Fibroblast of the conjunctiva (primary cell): ENCODE measurements around the gene OLFM1.

ENCODE experiments used
- DNase-seq: peaks from one replicate; pipeline ENCODE4 v3.0.0-alpha.2; 2010; ENCODE audit warnings: low read depth

Gene OLFM1

DNA sequence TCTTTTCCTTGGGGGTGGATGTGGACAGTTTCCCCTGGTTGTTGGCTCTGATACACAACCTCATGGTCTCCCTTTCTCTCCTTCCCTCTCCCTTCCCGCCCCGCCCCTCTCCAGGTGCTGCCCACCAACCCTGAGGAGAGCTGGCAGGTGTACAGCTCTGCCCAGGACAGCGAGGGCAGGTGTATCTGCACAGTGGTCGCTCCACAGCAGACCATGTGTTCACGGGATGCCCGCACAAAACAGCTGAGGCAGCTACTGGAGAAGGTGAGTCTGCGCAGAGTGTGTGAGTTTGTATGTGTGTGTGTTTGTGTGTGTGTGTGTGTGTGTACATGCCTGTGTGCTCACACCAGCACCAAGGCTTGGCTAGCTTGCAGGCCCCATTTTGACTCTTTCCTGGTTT lies 2.6 kb downstream of the OLFM1 start:
- DNase-seq = no peak

DNA sequence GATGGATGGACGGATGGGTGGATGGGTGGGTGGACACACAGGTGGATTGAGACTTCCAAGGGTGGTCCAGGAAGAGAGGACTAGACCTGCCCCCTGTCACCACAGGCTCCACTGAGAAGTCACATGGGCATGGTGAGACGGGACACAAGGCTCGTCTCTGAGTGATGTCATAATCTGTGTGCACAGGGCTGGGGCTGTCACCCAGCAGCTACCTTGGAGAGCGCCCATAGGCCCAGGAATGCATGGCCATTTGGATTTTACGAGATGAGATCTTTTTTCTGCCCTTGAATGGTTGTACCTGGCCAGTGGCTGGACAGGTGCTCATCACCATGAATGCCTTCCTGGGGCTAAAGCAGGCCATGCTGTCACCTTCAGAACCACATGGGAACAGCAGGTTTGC lies 3.1 kb downstream of the OLFM1 start:
- DNase-seq = no peak

DNA sequence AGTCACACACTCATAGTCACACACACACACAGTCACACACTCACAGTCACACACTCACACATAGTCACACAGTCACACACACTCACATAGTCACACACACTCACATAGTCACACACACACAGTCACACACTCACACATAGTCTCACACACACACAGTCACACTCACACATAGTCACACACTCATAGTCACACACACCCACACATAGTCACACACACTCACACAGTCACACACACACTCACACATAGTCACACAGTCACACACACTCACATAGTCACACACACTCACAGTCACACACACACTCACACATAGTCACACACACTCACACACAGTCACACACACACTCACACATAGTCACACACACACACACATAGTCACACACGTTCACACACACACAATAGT lies 4.1 kb downstream of the OLFM1 start:
- no peak for DNase-seq

DNA sequence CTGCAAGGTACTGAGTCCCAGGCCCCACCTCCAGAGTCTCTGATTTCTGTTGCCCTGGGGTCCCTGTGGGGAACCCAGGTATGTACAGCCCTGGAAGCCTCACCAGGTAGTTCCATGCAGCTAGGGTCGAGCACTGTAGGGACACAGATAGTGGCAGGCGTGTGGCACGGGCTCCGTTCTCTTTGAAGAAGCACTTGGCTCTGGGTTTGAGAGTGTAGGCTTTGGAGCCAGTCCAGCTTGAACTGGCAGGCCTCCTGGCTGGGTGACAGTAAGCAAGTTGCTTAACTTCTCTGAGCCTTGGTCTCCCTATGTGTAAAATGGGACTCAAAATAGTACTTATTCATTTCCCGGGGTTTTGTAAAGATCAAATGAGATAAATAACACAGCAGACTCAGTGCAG lies 5.6 kb downstream of the OLFM1 start:
- DNase-seq = no peak

DNA sequence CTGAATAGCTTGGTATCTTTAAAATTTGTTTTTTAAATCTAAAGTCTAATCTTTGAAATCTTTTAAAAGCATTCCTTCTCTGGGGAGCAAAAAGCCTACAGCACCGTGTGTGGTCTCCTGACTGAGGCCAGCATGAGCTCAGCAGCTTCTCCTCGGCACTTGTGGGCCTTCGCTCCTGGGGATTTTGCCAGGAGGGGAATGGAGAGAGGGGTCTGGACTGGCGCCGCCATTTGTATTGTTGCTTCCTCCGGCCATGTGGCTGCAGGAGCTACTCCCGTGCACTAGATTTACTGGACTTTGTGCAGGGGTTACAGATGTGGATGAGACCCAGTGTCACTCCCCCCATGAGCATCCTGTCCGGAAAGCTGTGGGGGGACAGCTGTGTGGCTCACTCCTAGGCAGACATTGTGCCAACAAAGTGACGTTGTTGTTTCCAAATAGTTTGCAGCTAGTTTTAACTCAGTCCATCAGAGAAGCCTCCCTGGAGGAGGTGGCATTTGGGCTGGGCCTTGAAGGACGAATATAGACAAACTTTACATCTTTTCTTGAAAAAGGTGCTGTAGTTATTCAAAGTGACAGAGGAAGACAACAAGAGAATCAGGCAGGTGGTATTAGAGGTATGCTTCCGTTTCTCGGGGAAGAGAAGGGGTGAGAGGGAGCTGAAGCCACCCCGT lies 6.6 kb downstream of the OLFM1 start:
- DNase-seq = no peak

DNA sequence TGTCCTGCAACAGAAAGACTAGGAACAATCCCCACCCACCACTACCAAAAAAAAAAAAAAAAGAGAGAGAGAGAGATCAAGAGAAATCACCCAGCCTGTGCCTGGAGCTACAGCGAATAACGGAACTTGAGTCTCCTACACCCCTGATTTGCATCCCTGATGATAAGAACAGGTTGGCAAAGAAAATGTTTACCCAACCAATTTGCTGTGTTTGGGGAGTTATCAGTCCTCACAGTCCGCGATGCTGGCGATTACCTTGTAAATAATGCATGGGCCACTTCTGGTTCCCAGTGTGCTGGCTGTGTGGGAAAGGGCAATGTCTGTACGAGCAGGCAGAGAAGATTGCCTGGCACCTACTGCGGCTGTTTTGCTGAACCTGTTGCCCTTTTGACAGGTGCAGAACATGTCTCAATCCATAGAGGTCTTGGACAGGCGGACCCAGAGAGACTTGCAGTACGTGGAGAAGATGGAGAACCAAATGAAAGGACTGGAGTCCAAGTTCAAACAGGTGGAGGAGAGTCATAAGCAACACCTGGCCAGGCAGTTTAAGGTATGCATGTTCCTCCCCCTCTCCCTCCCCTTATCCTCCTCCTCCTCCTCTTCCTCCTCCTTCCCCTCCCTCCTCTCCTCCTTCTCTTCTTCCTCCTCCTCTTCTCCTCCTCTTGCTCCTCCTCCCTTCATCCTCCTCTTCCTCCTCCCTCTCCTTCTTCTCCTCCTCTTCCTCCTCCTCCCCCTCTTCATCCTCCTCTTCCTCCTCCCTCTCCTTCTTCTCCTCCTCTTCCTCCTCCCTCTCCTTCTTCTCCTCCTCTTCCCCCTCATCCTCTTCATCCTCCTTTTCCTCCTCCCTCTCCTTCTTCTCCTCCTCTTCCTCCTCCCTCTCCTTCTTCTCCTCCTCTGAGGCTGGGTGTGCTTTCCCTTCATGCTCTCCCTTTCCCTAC lies 8.3 kb downstream of the OLFM1 start:
- DNase-seq = no peak

DNA sequence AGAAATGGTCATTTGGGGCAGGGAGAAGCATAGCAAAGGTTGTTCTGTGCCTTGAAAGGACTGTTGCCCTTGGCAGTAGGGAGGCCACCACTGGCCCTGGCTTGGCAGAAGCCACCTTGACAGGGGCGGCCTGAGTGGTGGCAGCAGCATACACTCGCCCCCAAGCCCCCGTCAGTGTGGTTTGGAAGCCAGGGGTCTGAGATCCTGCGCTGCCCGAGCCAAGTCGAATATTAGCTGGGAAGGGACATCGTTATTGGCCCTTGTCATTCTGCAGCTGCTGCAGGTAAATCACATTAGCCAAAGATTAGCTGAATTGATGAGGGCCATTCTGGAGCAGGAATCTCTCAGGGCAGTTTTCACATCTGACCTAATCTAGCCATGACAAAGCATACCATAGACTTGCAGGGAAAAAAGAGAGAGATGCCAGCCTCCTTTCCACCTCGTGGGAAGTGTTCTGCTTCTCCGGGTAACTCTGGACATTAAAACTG lies 9.0 kb downstream of the OLFM1 start:
- no peak for DNase-seq

DNA sequence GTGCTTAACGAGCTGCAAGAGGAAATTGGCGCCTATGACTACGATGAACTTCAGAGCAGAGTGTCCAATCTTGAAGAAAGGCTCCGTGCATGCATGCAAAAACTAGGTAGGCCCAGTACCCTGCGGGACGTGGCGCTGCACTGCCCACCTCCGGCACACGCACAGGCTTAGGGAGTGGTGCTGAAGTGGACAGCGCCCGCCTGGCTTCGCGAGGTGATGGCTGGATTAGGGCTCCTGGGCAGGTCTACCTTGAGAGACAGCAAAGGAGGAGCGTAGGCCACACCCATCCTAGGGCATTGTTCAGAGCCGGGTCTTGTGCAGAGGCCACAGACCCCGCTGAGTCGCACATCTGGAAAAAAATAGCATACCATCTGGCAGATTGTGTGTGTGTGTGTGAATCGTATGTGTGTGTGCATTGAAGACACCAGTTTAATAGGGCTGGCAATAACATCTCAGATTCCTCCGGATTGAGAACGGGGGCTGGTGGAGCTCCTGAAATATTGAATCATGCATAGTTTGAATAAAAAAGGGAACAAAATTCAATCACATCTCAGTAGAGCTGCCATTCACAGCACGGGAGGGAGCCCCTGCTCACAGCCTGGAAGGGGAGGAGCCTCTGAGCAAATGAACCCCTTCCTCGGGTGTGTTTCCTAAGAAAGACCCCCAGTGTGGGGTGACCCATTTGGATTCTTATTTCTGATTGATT lies 11.1 kb downstream of the OLFM1 start:
- no peak for DNase-seq

DNA sequence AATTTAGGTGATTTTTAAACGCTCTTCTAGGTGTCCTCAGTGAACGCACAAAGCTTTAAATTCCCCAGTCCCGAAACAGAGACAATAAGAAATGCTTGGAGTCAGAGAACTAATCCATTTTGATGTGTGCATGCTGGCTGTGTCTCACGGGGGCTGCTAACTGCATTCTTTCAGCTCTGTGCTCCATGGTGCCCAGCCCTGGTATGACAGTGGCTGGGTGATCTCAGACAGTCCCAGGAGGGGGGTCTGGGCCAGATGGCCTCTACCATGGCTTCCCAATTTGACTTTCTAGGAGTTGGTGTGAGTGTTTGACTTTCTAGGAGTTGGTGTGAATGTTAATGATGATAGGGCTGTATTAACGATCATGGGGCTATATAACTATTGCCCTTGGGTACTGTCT lies 12.1 kb downstream of the OLFM1 start:
- DNase-seq = no peak

DNA sequence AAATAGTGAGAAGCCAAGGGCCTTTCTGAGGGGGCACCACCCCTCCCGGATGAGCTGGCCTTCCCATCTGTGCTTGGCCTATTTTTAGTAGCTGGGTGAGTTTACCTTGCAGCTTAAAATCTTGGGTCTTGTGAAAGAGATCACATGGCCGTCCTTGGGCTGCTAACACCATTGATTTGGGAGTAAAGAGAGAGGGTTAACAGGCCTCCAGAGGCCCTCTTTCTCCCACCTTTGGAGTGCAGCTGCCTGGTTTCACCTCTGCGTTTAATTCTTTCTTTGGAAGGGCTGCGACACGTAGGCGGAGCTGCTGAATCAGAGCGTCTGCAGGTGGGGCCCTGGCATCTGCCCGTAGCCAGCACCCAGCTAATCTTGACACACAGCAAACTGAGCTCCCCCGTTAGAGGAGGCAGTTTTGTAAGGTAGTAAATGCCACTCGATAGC lies 12.8 kb downstream of the OLFM1 start:
- no peak for DNase-seq

DNA sequence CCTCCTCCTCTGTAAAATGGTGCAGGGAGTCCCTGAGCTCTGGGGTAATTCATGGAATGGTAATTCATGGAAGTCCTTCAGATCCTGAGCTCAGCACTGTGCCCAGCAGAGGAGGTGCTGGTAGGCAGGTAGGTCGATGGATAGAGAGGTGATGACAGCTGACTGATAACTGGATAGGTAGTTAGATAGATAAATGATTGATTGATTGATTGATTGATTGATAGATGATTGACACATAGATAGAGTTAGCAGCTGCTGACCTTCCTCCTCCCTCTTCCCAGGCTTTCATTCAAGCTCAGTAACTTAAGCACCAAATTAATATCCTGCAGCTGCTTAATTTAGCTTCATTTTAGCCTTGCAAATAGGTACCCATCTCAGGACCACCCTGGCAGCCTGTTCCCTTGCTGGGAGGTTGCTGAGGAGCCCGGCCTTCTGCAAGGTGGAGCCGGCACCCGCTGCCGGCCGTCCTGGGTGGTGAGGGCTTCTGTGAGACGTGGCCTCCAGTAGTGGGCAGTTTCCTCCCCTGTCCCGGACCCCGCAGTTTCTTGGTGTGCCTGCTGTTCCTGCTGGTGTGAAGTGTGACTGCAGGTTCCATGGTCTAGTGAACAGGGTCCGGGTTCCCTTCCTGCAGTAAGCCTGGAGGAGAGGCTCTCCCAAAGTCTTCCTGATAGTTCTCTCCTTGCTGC lies 13.4 kb downstream of the OLFM1 start:
- DNase-seq = no peak

DNA sequence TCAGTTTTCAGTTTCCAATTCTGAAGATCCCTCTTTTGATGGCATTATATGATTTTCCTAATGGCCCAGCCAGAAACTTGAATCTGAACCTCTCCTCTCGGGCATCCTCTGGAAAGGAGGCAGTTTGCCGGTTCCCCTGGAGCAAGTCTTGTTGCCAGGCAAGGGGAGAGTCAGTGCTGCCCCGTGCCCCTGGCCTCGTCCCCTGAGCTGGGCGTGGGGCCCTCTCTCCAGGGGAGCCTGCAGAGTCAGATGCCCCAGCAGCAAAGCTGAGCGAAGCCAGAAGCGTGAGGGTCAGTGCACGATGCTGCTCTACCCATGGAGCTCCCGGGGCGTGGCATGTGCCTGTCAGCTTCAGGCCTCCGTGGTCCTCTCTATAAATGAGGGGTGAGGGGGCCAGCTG lies 14.0 kb downstream of the OLFM1 start:
- no peak for DNase-seq

DNA sequence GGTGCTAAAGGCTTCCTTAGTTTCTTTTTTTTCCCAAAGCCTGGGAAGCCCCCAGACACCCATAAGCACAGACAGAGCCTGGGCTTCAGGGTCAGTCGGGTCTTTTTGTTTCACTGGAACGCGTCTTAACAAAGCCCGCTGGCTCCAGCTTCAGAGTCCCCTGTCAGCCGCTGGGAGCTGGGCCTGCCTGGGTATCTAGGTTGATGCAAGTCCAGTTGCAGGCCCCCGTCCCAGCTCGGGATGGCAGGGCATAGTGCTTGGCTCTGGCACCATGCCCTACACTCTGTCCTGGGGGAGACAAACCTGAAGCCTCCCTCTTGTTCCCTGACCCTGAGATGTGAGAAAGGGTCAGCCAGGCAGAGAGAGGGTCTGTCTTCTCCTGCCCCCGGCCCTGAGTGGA lies 14.5 kb downstream of the OLFM1 start:
- DNase-seq = no peak

DNA sequence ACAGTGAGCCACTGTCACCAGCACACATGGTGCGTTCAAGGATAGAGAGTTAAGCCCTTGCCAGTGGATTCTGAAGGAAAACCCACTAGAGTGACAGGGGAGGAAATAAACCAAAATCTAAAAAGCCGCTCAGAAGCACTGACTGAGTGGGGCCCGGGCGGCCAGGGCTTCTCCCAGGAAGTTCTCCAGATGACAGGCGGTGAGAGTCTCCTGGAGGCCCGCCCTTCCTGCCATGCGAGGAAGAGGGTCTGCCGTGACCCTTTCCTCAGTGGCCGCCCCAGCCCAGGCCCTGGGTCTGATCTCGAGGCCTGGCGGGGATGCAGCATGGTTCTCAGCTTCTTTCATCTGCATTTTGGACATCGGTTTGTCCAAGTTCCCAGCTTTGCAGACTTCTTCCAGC lies 14.9 kb downstream of the OLFM1 start:
- no peak for DNase-seq

DNA sequence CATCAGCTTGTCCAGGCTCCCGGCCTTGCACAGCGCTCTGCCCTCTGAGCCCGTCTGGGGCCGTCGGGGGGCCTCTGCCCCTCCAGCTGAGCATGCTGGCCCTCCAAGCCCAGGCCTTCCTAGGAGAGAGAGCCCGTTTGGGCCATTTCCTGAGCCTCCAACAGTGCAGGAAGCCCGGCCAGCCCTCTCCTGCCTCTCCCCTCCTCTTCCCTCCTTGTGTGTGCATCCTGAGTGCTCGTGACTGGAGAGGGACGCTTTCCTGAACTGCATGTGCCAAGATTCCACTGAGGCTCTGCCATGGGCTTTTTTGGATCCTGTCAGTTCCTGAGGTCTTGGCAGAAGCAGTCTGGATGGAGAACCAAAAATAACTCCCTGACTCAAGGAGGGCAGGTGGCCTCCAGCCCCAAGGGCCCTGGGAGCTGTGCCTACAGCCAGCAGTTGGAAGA lies 15.6 kb downstream of the OLFM1 start:
- no peak for DNase-seq

DNA sequence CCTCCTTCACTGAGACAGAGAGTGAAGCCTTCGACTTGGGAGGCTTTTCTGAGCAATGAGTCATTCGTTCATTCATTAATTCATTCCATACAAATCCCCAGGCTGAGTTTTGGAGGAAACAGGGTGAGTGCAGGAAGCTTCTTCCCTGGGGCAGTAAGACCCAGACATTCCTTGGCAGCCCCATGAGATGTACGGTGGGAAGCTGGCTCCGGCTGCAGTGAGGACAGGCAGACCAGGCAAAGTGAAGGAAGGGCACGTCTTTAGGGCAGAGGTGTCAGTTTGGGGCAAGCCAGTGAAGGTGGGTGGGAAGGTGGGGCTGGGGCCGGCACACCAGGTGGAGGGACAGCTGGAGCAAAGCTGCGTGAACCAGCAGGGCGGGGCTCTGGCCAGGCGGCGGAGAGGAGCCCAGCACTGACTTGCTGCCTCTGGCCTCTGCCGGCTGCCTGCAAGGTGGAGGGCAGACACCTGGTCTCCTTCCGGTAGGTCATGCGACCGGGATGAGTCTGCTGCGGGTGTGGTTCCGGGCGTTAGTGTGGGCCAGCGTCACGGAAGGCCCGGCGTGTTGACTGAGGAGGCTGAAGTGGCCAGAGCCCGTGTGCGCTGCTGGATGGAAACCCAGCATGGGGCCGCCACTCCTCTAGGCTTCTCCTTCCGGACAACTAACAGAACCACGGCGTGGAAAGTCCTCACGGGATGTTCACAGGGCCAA lies 16.6 kb downstream of the OLFM1 start:
- DNase-seq = no peak

DNA sequence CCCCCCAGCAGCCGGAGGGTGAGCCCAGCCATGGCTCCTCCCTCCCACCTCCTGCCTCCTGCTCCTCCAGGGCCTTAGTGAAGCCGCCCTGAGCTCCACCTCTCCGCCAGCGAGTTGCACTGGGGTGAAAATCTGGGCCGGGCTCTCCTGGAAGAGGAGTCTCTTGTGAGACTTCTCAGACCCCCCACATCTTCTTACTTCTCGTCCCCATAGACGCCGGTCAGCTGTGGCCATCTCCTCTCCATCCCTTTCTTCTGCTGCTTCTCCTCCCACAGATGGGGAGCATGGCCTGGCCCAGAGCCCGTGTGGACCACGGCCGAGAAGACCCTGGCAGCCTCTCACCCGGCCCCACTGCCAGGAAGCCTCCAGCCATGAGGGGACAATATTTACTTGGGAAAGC lies 17.3 kb downstream of the OLFM1 start:
- no peak for DNase-seq

DNA sequence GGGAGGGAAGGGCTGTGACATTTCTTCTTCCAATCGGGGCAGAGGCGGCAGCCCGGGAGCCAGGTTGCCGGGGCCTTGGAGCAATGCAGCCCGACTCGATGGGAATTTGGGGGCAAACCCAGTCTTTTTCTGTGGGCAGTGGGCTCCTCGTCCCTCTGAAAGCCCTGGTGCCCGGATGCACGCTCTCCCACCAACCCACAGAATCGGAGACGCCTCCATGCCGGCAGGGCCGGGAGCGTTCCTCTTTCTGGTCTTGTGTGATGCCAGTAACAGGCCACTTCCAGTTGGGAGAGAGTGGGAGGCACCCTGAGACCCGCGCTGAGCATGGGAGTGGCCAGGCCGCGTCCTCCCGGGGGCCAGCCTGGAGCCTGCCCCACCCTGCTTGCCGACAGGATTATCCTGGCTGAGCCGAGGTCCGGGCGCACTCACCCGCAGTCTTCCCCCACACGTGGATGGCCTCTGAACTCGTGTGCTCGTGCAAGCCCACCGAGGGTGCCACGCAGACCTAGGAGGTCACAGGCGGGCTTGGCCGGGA lies 17.8 kb downstream of the OLFM1 start:
- no peak for DNase-seq

DNA sequence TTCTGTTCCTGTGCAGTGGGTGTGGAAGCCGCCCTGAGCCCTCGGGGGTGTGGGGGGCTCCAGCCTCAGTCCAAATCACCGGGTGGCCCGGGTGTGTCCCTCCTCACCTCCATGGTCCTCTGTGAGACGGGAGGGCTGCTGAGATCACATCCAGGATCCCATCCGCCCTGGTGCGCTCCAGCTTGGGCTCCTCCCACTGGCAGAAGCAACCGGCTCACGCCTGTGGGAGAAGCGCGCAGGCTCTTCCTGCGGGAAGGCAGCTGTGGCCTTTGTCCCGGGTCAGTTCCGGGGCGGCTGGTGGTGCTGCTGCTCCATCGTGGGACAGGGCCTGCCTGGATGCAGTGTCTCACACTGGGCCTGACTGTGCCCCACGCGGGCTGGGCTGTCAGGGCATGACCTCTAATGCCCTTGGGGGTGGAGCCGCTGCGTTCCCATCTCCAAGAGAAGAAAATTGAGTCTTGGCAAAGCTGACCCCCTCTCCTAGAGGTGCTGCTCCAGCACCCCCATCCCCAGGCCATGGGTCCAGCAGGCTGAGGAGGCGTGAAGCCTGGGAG lies 18.5 kb downstream of the OLFM1 start:
- no peak for DNase-seq

DNA sequence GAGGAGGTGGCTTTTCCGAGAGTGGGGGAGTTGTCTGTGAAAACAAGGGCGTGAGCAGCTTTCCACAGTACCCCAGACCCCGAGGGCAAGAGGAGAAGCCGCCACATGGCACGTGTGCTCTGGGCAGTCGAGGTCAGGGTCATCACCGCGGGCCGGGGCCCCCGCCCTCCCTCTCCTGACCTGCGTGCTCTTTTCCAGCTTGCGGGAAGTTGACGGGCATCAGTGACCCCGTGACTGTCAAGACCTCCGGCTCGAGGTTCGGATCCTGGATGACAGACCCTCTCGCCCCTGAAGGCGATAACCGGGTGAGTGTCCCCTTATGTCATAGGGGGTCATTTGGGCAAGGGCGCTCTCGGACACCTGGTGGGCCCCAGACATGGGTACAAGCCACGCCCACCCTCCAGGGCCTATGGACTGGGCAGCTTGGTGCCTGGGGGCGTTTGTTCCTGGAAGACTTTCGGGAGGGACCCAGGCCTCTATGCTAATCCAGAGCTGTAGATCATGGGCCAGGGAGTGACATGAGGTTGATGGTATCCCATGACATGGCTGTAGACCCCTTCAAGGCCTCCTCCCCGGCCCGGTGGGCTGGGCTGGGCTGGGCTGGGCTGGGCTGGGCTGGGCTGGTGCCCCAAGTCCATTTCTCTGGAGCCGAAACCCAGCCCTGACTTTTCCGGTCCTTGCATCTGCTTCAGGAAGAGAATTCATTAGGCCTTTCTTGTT lies 19.2 kb downstream of the OLFM1 start:
- no peak for DNase-seq
